ENCODE data around the gene BLTP3A. TPM values are rescaled to one million over a fixed set of nuclear protein-coding genes. Genes with fewer than 3 reads are reported as not detected.

The BLTP3A gene
- total and polyA plus RNA-seq, 2 donors (not counting 1 experiment from before 2014, with no cell fraction given), result 4.1 to 11.3 TPM

DNA sequence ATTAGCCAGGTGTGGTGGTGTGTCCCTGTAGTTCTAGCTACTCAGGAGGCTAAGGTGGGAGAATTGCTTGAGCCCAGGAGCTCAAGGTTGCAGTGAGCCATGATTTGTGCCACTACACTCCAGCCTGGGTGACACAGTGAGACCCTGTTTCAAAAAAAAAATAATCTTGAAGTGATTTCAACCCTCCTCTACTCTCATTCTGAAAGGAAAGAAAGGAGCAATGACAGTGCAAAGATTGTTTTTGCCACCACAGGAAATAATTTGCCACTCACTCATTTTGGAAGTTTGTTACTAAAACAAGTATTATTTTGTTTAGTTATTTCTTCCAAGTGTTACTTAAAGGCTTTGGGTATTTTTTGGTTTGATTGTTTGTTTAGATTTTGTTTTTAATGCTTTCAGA, 45.6 kb downstream of the BLTP3A start:
- H3K4me2 ChIP-seq (replicated peaks; ENCODE audit: low read depth, low read length, poor library complexity, severe bottlenecking), result no peak overlapping the region
- no peak overlapping the region for H3K4me3 Mint-ChIP-seq

GRCh38 chr6:34839666-34840352, 47.9 kb downstream of the BLTP3A start:
- peaks cover 4 to 36% of the 10 kb centered on the region in 2 experiments for H3K36me3 ChIP-seq (replicated peaks in 1 of 2; ENCODE audit: control extremely low read depth in 1 of 2, control insufficient read depth in 1 of 2, extremely low read depth in 1 of 2, insufficient read depth in 2 of 2, low read length in 1 of 2)
- ChIA-PET POLR2A (no interaction called here), CTCF (no interaction called here)
- H3K4me1 ChIP-seq (ENCODE audit: control insufficient read depth in 2 of 2, insufficient read depth in 2 of 2, low read length in 2 of 2), result no peaks in the 10 kb centered on the region
- Mint-ChIP-seq H3K9me3 (ENCODE audit: insufficient read depth) (no peaks in the 10 kb centered on the region), H3K27ac (no peak overlapping the region), H3K4me3 (no peak overlapping the region), H3K4me1 (no peaks in the 10 kb centered on the region), H3K27me3 (no peaks in the 10 kb centered on the region)
- H3K4me3 ChIP-seq (ENCODE audit: control extremely low read depth in 1 of 5, extremely low read depth in 1 of 5, insufficient read depth in 1 of 5, low read depth in 2 of 5, low read length in 4 of 5), result no peak overlapping the region
- intact Hi-C loops (cut with micrococcal nuclease), result no loop called here
- no peak overlapping the region for H3K9ac ChIP-seq (ENCODE audit: low read length)
- DNase-seq (no peak), ATAC-seq (ENCODE audit: low read depth) (no peak)
- H3K9me3 ChIP-seq (ENCODE audit: control extremely low read depth in 1 of 3, control insufficient read depth in 2 of 3, insufficient read depth in 1 of 3, low read length in 2 of 3), result no peaks in the 10 kb centered on the region
- no peaks in the 10 kb centered on the region for H4K20me1 ChIP-seq (ENCODE audit: control insufficient read depth, insufficient read depth, low read length, poor library complexity, severe bottlenecking)
- H2AFZ ChIP-seq (ENCODE audit: insufficient read depth, low read depth, low read length, poor library complexity, severe bottlenecking), result no peak overlapping the region
- TF ChIP-seq EZH2 (IDR thresholded peaks at IDR 0.05; ENCODE audit: borderline replicate concordance, insufficient read depth, low read depth, low read length, poor library complexity, severe bottlenecking), result no peak
- TF ChIP-seq, protein P1, sequence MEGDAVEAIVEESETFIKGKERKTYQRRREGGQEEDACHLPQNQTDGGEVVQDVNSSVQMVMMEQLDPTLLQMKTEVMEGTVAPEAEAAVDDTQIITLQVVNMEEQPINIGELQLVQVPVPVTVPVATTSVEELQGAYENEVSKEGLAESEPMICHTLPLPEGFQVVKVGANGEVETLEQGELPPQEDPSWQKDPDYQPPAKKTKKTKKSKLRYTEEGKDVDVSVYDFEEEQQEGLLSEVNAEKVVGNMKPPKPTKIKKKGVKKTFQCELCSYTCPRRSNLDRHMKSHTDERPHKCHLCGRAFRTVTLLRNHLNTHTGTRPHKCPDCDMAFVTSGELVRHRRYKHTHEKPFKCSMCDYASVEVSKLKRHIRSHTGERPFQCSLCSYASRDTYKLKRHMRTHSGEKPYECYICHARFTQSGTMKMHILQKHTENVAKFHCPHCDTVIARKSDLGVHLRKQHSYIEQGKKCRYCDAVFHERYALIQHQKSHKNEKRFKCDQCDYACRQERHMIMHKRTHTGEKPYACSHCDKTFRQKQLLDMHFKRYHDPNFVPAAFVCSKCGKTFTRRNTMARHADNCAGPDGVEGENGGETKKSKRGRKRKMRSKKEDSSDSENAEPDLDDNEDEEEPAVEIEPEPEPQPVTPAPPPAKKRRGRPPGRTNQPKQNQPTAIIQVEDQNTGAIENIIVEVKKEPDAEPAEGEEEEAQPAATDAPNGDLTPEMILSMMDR (IDR thresholded peaks at IDR 0.05), result no peak
- WGBS (ENCODE audit: insufficient coverage), result 91% methylated on average over 12 of the region's 15 CpGs
- no peaks in the 10 kb centered on the region for H3K27me3 ChIP-seq (replicated peaks in 1 of 4; ENCODE audit: control extremely low read depth in 1 of 4, control insufficient read depth in 3 of 4, insufficient read depth in 4 of 4, low read length in 3 of 4)
- no peaks in the 10 kb centered on the region for H3K79me2 ChIP-seq (ENCODE audit: control insufficient read depth, insufficient read depth, low read length)
- no peak overlapping the region for H3K27ac ChIP-seq (ENCODE audit: low read length in 2 of 2)
- no peak overlapping the region for H3K4me2 ChIP-seq (replicated peaks; ENCODE audit: low read depth, low read length, poor library complexity, severe bottlenecking)

More for the DNA sequence above, 45.6 kb downstream of the BLTP3A start:
- no peaks in the 10 kb centered on the region for H3K27me3 ChIP-seq (replicated peaks in 1 of 4; ENCODE audit: control extremely low read depth in 1 of 4, control insufficient read depth in 3 of 4, insufficient read depth in 4 of 4, low read length in 3 of 4)
- Mint-ChIP-seq H3K9me3 (ENCODE audit: insufficient read depth) (no peaks in the 10 kb centered on the region), H3K4me1 (no peaks in the 10 kb centered on the region), H3K27ac (no peak overlapping the region), H3K27me3 (no peaks in the 10 kb centered on the region)
- no peaks in the 10 kb centered on the region for H3K9me3 ChIP-seq (ENCODE audit: control extremely low read depth in 1 of 3, control insufficient read depth in 2 of 3, insufficient read depth in 1 of 3, low read length in 2 of 3)
- DNase-seq (no peak), ATAC-seq (ENCODE audit: low read depth) (no peak)
- peaks cover 7 to 44% of the 10 kb centered on the region in 2 experiments for H3K36me3 ChIP-seq (replicated peaks in 1 of 2; ENCODE audit: control extremely low read depth in 1 of 2, control insufficient read depth in 1 of 2, extremely low read depth in 1 of 2, insufficient read depth in 2 of 2, low read length in 1 of 2)
- no peak overlapping the region for H2AFZ ChIP-seq (ENCODE audit: insufficient read depth, low read depth, low read length, poor library complexity, severe bottlenecking)
- no peak for TF ChIP-seq EZH2 (IDR thresholded peaks at IDR 0.05; ENCODE audit: borderline replicate concordance, insufficient read depth, low read depth, low read length, poor library complexity, severe bottlenecking)
- TF ChIP-seq, protein P1 (IDR thresholded peaks at IDR 0.05), result no peak
- no peaks in the 10 kb centered on the region for H4K20me1 ChIP-seq (ENCODE audit: control insufficient read depth, insufficient read depth, low read length, poor library complexity, severe bottlenecking)
- CTCF ChIA-PET, result no interaction called here
- H3K9ac ChIP-seq (ENCODE audit: low read length), result no peak overlapping the region
- no peaks in the 10 kb centered on the region for H3K79me2 ChIP-seq (ENCODE audit: control insufficient read depth, insufficient read depth, low read length)
- H3K4me3 ChIP-seq (ENCODE audit: control extremely low read depth in 1 of 5, extremely low read depth in 1 of 5, insufficient read depth in 1 of 5, low read depth in 2 of 5, low read length in 4 of 5), result no peak overlapping the region
- H3K27ac ChIP-seq (ENCODE audit: low read length in 2 of 2), result no peak overlapping the region
- POLR2A ChIA-PET, result no interaction called here
- intact Hi-C loops (cut with micrococcal nuclease), result no loop called here
- H3K4me1 ChIP-seq (ENCODE audit: control insufficient read depth in 2 of 2, insufficient read depth in 2 of 2, low read length in 2 of 2), result no peaks in the 10 kb centered on the region
